ENCODE measurements around the gene CERS2.

DNA sequence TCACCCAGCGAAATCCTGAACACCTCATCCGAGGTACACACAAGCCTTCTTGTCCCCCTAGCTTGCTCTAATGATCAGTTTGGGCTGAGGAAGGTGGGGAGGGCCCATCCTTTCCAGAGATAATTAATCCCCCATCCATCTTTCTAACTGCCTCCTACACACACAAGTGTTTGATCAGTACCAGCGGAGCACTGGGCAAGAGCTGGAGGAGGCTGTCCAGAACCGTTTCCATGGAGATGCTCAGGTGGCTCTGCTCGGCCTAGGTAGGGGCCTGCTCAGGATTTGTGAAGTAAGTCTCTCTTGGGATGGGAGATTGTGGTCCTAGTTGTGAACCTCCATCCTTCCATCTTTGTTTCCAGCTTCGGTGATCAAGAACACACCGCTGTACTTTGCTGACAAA lies 13.3 kb upstream of the CERS2 start:
- TF ChIP-seq, protein P1, sequence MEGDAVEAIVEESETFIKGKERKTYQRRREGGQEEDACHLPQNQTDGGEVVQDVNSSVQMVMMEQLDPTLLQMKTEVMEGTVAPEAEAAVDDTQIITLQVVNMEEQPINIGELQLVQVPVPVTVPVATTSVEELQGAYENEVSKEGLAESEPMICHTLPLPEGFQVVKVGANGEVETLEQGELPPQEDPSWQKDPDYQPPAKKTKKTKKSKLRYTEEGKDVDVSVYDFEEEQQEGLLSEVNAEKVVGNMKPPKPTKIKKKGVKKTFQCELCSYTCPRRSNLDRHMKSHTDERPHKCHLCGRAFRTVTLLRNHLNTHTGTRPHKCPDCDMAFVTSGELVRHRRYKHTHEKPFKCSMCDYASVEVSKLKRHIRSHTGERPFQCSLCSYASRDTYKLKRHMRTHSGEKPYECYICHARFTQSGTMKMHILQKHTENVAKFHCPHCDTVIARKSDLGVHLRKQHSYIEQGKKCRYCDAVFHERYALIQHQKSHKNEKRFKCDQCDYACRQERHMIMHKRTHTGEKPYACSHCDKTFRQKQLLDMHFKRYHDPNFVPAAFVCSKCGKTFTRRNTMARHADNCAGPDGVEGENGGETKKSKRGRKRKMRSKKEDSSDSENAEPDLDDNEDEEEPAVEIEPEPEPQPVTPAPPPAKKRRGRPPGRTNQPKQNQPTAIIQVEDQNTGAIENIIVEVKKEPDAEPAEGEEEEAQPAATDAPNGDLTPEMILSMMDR (IDR thresholded peaks at IDR 0.05) = no peak
- no peak for TF ChIP-seq POLR2AphosphoS5 (IDR thresholded peaks at IDR 0.05)
